ENCODE measurements around the gene CLEC19A. TPM values are rescaled to one million over a fixed set of nuclear protein-coding genes. Genes with fewer than 3 reads are reported as not detected.

Gene CLEC19A
- total RNA-seq, 2 experiments from 2014 or later = not detected

GRCh38 chr16:19288872-19289799, 3.6 kb downstream of the CLEC19A start:
- Histone ChIP-seq H3K27ac (ENCODE audit: low read depth in 1 of 2, low read length in 2 of 2) (no peak overlapping the region), H3K27me3 (ENCODE audit: control insufficient read depth in 1 of 2, insufficient read depth in 2 of 2, low read length in 2 of 2) (peaks cover 0 to 2% of the 10 kb centered on the region in 2 experiments), H3K4me1 (ENCODE audit: insufficient read depth, low read length) (no peaks in the 10 kb centered on the region), H3K4me3 (ENCODE audit: low read length) (no peak overlapping the region), H3K9me3 (ENCODE audit: control insufficient read depth in 1 of 2, insufficient read depth in 1 of 2, low read length in 2 of 2) (no peaks in the 10 kb centered on the region), H3K36me3 (ENCODE audit: insufficient read depth, low read length) (no peaks in the 10 kb centered on the region)
- H3K9me3 Mint-ChIP-seq = no peaks in the 10 kb centered on the region
- no peak for TF ChIP-seq CTCF (IDR thresholded peaks at IDR 0.05)
- DNase-seq = no peak
- intact Hi-C loops (cut with DNase I, micrococcal nuclease) = no loop called here
- peaks cover 10% of the 10 kb centered on the region for H3K27me3 Mint-ChIP-seq
- ATAC-seq (ENCODE audit: poor library complexity) = no peak
- no peak overlapping the region for H3K4me3 Mint-ChIP-seq
- H3K36me3 Mint-ChIP-seq (ENCODE audit: low read depth) = no peaks in the 10 kb centered on the region
- CTCF ChIA-PET = no interaction called here
- H3K4me1 Mint-ChIP-seq (ENCODE audit: low read depth) = peaks cover 2% of the 10 kb centered on the region
- POLR2A ChIA-PET = no interaction called here
- no peak overlapping the region for H3K27ac Mint-ChIP-seq

DNA sequence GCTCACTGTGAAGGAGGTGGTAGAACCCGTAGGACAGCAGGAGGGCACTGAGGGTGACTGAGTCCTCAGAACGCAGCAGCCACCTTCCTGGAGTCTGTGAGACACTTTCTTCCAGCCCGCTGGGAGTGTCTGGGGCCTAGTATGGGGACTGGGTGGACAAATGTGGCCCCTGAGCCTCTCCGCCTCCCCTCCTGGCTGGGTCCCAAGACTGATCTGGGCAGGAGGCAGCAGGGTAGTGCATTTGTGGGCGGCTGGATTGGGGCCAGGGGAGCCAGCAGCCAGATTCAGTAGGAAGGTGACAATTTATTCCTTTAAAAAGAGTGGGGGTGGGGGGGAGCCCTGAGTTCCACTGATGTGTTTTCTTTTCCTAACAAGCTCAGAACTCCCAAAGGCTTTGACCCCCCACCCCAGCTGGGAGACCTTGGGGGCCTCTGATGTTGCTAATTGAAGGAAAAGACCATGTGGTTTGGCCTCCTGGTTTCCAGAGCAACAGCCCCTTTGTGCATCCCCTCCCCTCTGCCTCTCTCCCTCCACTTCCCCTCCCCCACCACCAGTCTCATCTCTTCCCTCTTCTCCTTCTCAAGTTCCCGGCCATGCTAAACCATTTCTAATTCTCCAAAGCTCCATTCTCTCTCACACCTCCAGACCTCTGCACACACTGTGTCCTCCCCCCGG, 4.4 kb downstream of the CLEC19A start:
- Mint-ChIP-seq H3K4me1 (ENCODE audit: low read depth) (peaks cover 9% of the 10 kb centered on the region), H3K27me3 (peaks cover 12% of the 10 kb centered on the region), H3K27ac (no peak overlapping the region), H3K4me3 (no peak overlapping the region), H3K36me3 (ENCODE audit: low read depth) (no peaks in the 10 kb centered on the region), H3K9me3 (no peaks in the 10 kb centered on the region)
- H3K9me3 ChIP-seq (ENCODE audit: control insufficient read depth in 1 of 2, insufficient read depth in 1 of 2, low read length in 2 of 2) = no peaks in the 10 kb centered on the region
- H3K27me3 ChIP-seq (ENCODE audit: control insufficient read depth in 1 of 2, insufficient read depth in 2 of 2, low read length in 2 of 2) = peaks cover 0 to 2% of the 10 kb centered on the region in 2 experiments
- DNase-seq (no peak), ATAC-seq (ENCODE audit: poor library complexity) (no peak)
- no peak for TF ChIP-seq CTCF (IDR thresholded peaks at IDR 0.05)
- H3K27ac ChIP-seq (ENCODE audit: low read depth in 1 of 2, low read length in 2 of 2) = no peak overlapping the region
- ChIA-PET POLR2A (no interaction called here), CTCF (no interaction called here)
- H3K4me1 ChIP-seq (ENCODE audit: insufficient read depth, low read length) = no peaks in the 10 kb centered on the region
- H3K4me3 ChIP-seq (ENCODE audit: low read length) = no peak overlapping the region
- intact Hi-C loops (cut with DNase I, micrococcal nuclease) = no loop called here
- H3K36me3 ChIP-seq (ENCODE audit: insufficient read depth, low read length) = no peaks in the 10 kb centered on the region

- Mint-ChIP-seq H3K27me3 (peaks cover 12% of the 10 kb centered on the region), H3K4me1 (ENCODE audit: low read depth) (peaks cover 9% of the 10 kb centered on the region), H3K4me3 (no peak overlapping the region), H3K9me3 (no peaks in the 10 kb centered on the region), H3K36me3 (ENCODE audit: low read depth) (no peaks in the 10 kb centered on the region), H3K27ac (no peak overlapping the region)
- CTCF ChIA-PET = no interaction called here
- DNase-seq = no peak
- Histone ChIP-seq H3K9me3 (ENCODE audit: control insufficient read depth in 1 of 2, insufficient read depth in 1 of 2, low read length in 2 of 2) (no peaks in the 10 kb centered on the region), H3K4me1 (ENCODE audit: insufficient read depth, low read length) (no peaks in the 10 kb centered on the region), H3K27ac (ENCODE audit: low read depth in 1 of 2, low read length in 2 of 2) (no peak overlapping the region), H3K27me3 (ENCODE audit: control insufficient read depth in 1 of 2, insufficient read depth in 2 of 2, low read length in 2 of 2) (peaks cover 0 to 2% of the 10 kb centered on the region in 2 experiments), H3K4me3 (ENCODE audit: low read length) (no peak overlapping the region), H3K36me3 (ENCODE audit: insufficient read depth, low read length) (no peaks in the 10 kb centered on the region)
- intact Hi-C loops (cut with DNase I, micrococcal nuclease) = no loop called here
- POLR2A ChIA-PET = no interaction called here
- ATAC-seq (ENCODE audit: poor library complexity) = no peak
- TF ChIP-seq CTCF (IDR thresholded peaks at IDR 0.05) = no peak
Observed at GRCh38 chr16:19290860-19291259, 5.3 kb downstream of the CLEC19A start.
